Measurements from ENCODE around the gene ARID2.

- no peak for TF ChIP-seq CTCF (conservative IDR thresholded peaks at IDR 0.05; ENCODE audit: low read length)
- no peak for TF ChIP-seq EZH2phosphoT487 (IDR thresholded peaks at IDR 0.05; ENCODE audit: borderline replicate concordance, low read depth, low read length)
These were observed 123.0 kb downstream of the ARID2 start for GRCh38 chr12:45852508-45852907.

Measured in OCI-LY7 (cell line).